Activated T-cell treated with anti-CD3 and anti-CD28 coated beads, Interleukin-2, amount 50 U/mL, for 72 hours (primary cell): ENCODE data around the gene CTDP1. TPM values are rescaled to one million over a fixed set of nuclear protein-coding genes. Genes with fewer than 3 reads are reported as not detected.

Source experiments
- ATAC-seq, 2 donors: fragments of 150-1000 bp; cut with Tn5 transposase; replicated peaks in 1 of 2; 2 replicates each; pipeline ENCODE4 v1.10.0; 2021; ENCODE audit warnings: moderate library complexity in 2 of 2, mild to moderate bottlenecking in 1 of 2
- DNase-seq, 2 donors: peaks; one replicate each; pipeline ENCODE4 v3.0.0; 2021 to 2022; ENCODE audit warnings: mixed read lengths in 1 of 2
- H3K27ac Mint-ChIP-seq: one replicate; pipeline ENCODE4 v1.8.0; 2022; ENCODE audit warnings: mild to moderate bottlenecking, moderate library complexity, mixed read lengths
- H3K27me3 Mint-ChIP-seq: one replicate; pipeline ENCODE4 v1.8.0; 2022; ENCODE audit warnings: low read depth, mixed read lengths
- H3K36me3 Mint-ChIP-seq, 2 donors: one replicate each; pipeline ENCODE4 v1.8.0; 2022; ENCODE audit warnings: mixed read lengths in 2 of 2, mild to moderate bottlenecking in 1 of 2; ENCODE audit not compliant: insufficient read depth in 2 of 2
- H3K4me1 Mint-ChIP-seq: one replicate; pipeline ENCODE4 v1.8.0; 2022; ENCODE audit warnings: low read depth, mixed read lengths
- H3K4me3 Mint-ChIP-seq, 2 donors: one replicate each; pipeline ENCODE4 v1.8.0; 2022; ENCODE audit warnings: mild to moderate bottlenecking in 2 of 2, mixed read lengths in 2 of 2, moderate library complexity in 2 of 2
- H3K9me3 Mint-ChIP-seq, 2 donors: one replicate each; pipeline ENCODE4 v1.8.0; 2022; ENCODE audit warnings: mixed read lengths in 2 of 2
- total RNA-seq, 2 donors: library from RNA; stranded (reverse); gene quantifications; one replicate each; pipeline ENCODE4 v1.2.3, GENCODE V29; 2022

Gene CTDP1
- total RNA-seq, 2 donors from 2014 or later, result 30.1 to 103 TPM

GRCh38 chr18:79640064-79640672 lies 39.4 kb upstream of the CTDP1 start:
- no peaks in the 10 kb centered on the region for H3K9me3 Mint-ChIP-seq
- H3K36me3 Mint-ChIP-seq, result peaks cover 0 to 1% of the 10 kb centered on the region in 2 donors
- no peak overlapping the region for H3K4me3 Mint-ChIP-seq
- no peak overlapping the region for H3K27ac Mint-ChIP-seq
- no peak for DNase-seq
- H3K27me3 Mint-ChIP-seq, result peaks cover 6% of the 10 kb centered on the region
- H3K4me1 Mint-ChIP-seq, result peaks cover 11% of the 10 kb centered on the region
- ATAC-seq, result no peak

DNA sequence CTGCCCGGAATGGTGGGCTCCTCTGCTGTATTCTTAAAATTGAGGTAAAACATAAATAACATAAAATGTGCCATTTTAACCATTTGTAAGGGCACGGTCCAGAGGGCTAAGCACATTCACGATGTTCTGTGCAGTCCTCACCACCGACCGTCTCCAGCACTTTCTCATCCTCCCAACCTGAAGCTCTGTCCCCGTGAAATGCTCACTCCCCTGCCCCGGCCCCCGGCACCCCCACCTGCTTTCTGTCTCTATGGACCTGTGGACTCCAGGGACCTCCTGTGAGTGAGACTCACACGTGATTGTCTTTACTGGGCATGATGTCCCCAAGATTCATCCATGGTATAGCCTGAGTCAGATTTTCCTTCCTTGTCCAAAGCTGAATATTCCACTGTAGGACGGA lies 38.7 kb upstream of the CTDP1 start:
- Mint-ChIP-seq H3K9me3 (no peaks in the 10 kb centered on the region), H3K27me3 (peaks cover 6% of the 10 kb centered on the region), H3K36me3 (peaks cover 0 to 1% of the 10 kb centered on the region in 2 donors)

GRCh38 chr18:79641722-79642497 lies 37.7 kb upstream of the CTDP1 start:
- H3K36me3 Mint-ChIP-seq, result peaks cover 0 to 1% of the 10 kb centered on the region in 2 donors
- no peak overlapping the region for H3K4me3 Mint-ChIP-seq
- H3K4me1 Mint-ChIP-seq, result peaks cover 11% of the 10 kb centered on the region
- H3K9me3 Mint-ChIP-seq, result no peaks in the 10 kb centered on the region
- H3K27me3 Mint-ChIP-seq, result peaks cover 6% of the 10 kb centered on the region
- no peak overlapping the region for H3K27ac Mint-ChIP-seq
- no peak for DNase-seq
- ATAC-seq, result no peak

More for the DNA sequence above, 38.7 kb upstream of the CTDP1 start:
- no peak overlapping the region for H3K27ac Mint-ChIP-seq
- H3K4me1 Mint-ChIP-seq, result peaks cover 11% of the 10 kb centered on the region
- H3K4me3 Mint-ChIP-seq, result no peak overlapping the region
- ATAC-seq, result no peak
- DNase-seq, result no peak

DNA sequence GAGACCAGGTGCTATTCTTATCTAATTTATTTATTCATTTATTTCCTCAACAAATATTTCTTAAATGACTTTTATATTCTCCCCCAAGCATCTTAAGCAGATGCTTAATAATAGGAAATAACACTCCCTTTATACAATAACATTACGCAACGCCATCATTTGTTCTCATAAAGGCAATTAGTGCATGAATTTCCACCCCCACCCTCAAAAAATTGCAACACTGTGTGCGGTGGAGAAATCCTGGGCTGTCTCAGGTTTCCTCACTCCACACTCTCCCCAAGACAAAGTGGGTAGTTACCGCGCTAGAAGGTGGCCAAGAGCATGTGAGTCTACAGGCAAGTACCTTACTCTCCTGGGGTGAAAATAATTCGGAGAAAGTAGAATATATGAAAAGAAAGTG lies 37.0 kb upstream of the CTDP1 start:
- H3K27ac Mint-ChIP-seq, result no peak overlapping the region
- peaks cover 6% of the 10 kb centered on the region for H3K27me3 Mint-ChIP-seq
- no peak overlapping the region for H3K4me3 Mint-ChIP-seq
- peaks cover 11% of the 10 kb centered on the region for H3K4me1 Mint-ChIP-seq
- no peak for ATAC-seq
- DNase-seq, result no peak
- no peaks in the 10 kb centered on the region for H3K36me3 Mint-ChIP-seq
- no peaks in the 10 kb centered on the region for H3K9me3 Mint-ChIP-seq

GRCh38 chr18:79643054-79643984 lies 36.3 kb upstream of the CTDP1 start:
- no peak for ATAC-seq
- Mint-ChIP-seq H3K4me1 (peaks cover 11% of the 10 kb centered on the region), H3K36me3 (no peaks in the 10 kb centered on the region), H3K27me3 (peaks cover 6% of the 10 kb centered on the region), H3K27ac (no peak overlapping the region), H3K9me3 (no peaks in the 10 kb centered on the region), H3K4me3 (no peak overlapping the region)
- no peak for DNase-seq

DNA sequence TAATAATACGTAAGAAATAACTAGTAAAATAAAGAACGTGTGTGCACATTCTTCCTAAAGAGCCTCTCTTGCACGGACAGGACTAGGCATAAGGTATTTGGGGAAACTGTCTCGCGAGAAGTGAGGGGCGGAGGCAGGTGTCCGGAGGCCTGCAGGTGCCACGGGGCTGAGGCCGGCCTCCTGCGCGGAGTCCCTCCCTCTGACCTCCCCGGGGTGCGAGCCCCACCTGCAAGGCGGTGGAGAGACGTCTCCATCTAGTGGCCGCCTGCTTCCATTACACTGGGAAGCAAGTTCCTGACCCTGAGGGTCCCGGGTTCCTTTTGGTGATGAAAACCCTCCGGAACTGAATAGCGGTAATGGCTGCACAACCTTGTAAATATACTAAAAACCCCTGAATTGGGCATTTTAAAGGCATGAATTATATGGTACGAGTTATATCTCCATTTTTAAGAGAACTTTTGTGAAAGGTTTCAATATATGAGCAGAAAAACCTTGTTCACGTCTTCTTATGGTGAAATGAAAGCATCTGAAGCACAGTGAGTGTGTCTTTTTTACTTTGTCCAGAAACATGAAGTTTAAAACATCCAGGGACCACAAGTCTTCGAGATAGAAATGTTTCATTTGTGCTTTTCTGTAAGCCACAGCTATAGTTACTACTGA lies 35.5 kb upstream of the CTDP1 start:
- peaks cover 2% of the 10 kb centered on the region for H3K27me3 Mint-ChIP-seq
- DNase-seq (peak; percentile 78), ATAC-seq (peak; percentile 91 to 93)
- no peaks in the 10 kb centered on the region for H3K9me3 Mint-ChIP-seq
- no peak overlapping the region for H3K4me3 Mint-ChIP-seq
- no peaks in the 10 kb centered on the region for H3K36me3 Mint-ChIP-seq
- H3K27ac Mint-ChIP-seq, result no peak overlapping the region
- peaks cover 11% of the 10 kb centered on the region for H3K4me1 Mint-ChIP-seq

- ATAC-seq, result no peak
- no peak for DNase-seq
- H3K4me1 Mint-ChIP-seq, result peaks cover 11% of the 10 kb centered on the region
- no peak overlapping the region for H3K4me3 Mint-ChIP-seq
- no peak overlapping the region for H3K27ac Mint-ChIP-seq
- H3K36me3 Mint-ChIP-seq, result no peaks in the 10 kb centered on the region
- no peaks in the 10 kb centered on the region for H3K9me3 Mint-ChIP-seq
- no peaks in the 10 kb centered on the region for H3K27me3 Mint-ChIP-seq
These were observed 34.9 kb upstream of the CTDP1 start for GRCh38 chr18:79644666-79645057.

DNA sequence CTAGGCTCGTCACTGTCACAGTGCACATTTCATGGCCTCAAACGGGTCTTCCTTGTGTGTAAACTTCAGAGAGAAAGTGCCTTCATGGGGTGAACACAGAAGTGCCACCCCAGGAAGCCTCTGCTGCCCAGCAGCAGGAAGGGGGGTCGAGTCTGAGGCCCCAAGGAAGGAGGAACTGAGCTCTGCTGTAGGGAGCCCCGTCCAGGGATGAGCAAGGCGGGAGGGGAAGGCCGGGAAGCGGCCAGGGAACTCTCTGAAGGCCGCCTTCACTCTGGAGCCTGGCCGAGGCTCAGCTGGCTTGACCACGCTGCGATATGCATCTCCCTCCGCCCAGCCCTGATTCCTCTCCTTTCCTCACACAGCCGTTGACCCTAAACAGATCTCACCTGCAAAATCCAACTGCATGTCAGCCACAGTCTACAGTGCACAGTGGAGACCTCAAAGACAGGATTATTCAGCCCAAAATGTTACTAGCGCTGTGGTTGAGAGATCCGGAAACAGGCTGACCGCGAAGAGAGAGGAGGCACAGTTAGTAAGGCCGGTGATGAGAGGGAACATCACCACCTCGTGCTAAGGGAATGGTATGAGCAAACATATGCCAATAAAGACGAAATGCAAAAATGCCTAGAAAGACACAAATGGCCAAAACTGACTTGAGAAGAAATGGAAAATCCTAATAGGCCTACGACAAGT lies 34.2 kb upstream of the CTDP1 start:
- Mint-ChIP-seq H3K4me3 (no peak overlapping the region), H3K27me3 (no peaks in the 10 kb centered on the region), H3K9me3 (no peaks in the 10 kb centered on the region), H3K36me3 (no peaks in the 10 kb centered on the region), H3K27ac (no peak overlapping the region), H3K4me1 (peaks cover 11% of the 10 kb centered on the region)
- ATAC-seq (peak in 1 of 2 donors; percentile 38), DNase-seq (no peak)

DNA sequence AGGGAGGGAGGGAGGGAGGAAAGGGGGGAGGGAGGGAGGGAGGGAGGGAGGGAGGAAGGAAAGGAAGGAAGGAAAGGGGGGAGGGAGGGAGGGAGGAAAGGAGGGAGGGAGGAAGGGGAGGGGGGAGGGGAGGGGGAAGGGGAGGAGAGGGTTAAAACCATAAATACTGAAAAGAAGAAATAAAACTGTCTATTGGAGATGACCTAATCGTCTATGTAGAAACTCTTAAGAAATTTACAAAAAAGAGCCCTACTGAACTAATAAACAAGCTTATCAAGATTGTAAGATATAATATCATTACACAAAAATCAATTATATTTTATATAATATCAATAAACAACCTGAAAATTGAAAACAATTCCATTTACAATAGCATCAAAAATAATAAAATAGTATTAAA lies 32.3 kb upstream of the CTDP1 start:
- DNase-seq (no peak), ATAC-seq (no peak)
- H3K27me3 Mint-ChIP-seq, result no peaks in the 10 kb centered on the region
- H3K4me3 Mint-ChIP-seq, result no peak overlapping the region
- peaks cover 11% of the 10 kb centered on the region for H3K4me1 Mint-ChIP-seq
- no peaks in the 10 kb centered on the region for H3K9me3 Mint-ChIP-seq
- no peaks in the 10 kb centered on the region for H3K36me3 Mint-ChIP-seq
- no peak overlapping the region for H3K27ac Mint-ChIP-seq

DNA sequence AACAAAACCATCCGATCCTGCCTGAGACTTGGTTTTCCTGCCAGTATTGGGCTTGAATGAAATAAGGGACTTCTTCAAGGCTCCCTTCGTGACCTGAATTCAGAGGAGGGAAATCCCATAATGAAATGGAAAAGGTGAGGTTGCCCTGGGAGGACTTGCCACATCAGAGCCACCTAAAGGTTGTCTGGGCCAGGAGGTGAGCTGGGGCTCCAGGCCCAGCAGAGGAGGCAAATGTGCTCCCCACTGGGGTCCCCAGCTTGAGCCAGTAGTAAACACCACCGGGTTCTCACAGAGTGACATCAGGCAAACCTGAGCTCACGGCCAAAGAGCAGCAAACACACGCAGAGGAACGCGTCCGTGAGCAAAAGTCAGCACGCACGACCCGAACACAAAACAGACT lies 28.6 kb upstream of the CTDP1 start:
- ATAC-seq (no peak), DNase-seq (no peak)
- Mint-ChIP-seq H3K9me3 (no peaks in the 10 kb centered on the region), H3K27me3 (no peaks in the 10 kb centered on the region), H3K36me3 (peaks cover 0 to 2% of the 10 kb centered on the region in 2 donors), H3K27ac (no peak overlapping the region), H3K4me3 (no peak overlapping the region), H3K4me1 (no peaks in the 10 kb centered on the region)

DNA sequence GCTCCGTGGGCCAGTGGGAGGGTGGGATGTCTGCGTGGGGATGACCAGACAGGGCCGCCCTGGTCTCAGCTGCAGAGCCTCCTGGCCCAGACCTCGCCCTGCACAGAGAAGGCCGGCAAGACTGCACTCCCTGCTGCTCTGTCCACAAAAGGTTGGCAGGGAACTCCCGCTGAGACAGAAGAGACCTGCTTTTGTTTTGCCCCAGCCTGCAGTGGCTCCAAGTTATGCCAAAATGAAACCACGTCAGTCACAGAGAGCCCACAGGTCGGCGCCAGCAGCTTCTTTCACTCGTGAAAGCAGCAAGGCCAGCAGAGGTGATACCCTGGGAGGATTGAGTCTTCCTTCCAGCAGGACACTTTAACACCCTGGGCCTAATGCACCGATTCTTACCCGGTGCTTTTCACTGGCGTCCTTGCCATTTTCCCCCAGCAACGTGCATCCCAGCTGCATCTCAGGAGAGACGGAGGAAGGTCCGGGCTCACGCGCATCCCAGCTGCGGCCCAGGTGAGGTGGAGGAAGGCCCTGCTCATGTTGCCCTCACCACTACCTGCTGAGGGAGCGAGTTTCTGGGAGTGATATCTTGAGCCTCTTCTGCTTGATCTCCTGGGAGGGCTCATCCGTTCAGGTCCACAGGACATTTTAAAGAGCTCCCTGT lies 22.1 kb upstream of the CTDP1 start:
- Mint-ChIP-seq H3K4me3 (no peak overlapping the region), H3K4me1 (peaks cover 6% of the 10 kb centered on the region), H3K9me3 (peaks cover 0 to 1% of the 10 kb centered on the region in 2 donors), H3K27ac (no peak overlapping the region), H3K36me3 (peaks cover 0 to 2% of the 10 kb centered on the region in 2 donors), H3K27me3 (peaks cover 12% of the 10 kb centered on the region)
- DNase-seq, result no peak
- peak in 1 of 2 donors; percentile 35 for ATAC-seq

GRCh38 chr18:79658366-79658765 lies 21.2 kb upstream of the CTDP1 start:
- H3K4me3 Mint-ChIP-seq, result no peak overlapping the region

More at GRCh38 chr18:79658366-79658765, 21.2 kb upstream of the CTDP1 start:
- no peak for DNase-seq
- Mint-ChIP-seq H3K9me3 (peaks cover 0 to 1% of the 10 kb centered on the region in 2 donors), H3K4me1 (peaks cover 6% of the 10 kb centered on the region), H3K27me3 (peaks cover 12% of the 10 kb centered on the region), H3K36me3 (peaks cover 0 to 2% of the 10 kb centered on the region in 2 donors), H3K27ac (no peak overlapping the region)
- ATAC-seq, result no peak
